Mesothelial cell of epicardium (in vitro differentiated cells): ENCODE data around the gene PAPSS1. TPM values are rescaled to one million over a fixed set of nuclear protein-coding genes. Genes with fewer than 3 reads are reported as not detected.

Experiments
- DNase-seq, 2 experiments: peaks; one replicate each; pipeline ENCODE4 v3.0.0; 2021; ENCODE audit warnings: low spot score in 2 of 2; ENCODE audit not compliant: unreplicated experiment in 2 of 2
- H3K27ac Mint-ChIP-seq: 2 replicates; pipeline ENCODE4 v1.8.0; 2021; ENCODE audit warnings: mixed read lengths
- H3K27me3 Mint-ChIP-seq: 2 replicates; pipeline ENCODE4 v1.8.0; 2021; ENCODE audit warnings: low read depth, mixed read lengths
- H3K36me3 Mint-ChIP-seq: 2 replicates; pipeline ENCODE4 v1.8.0; 2021; ENCODE audit warnings: mixed read lengths
- H3K4me1 Mint-ChIP-seq: 2 replicates; pipeline ENCODE4 v1.8.0; 2021; ENCODE audit warnings: mixed read lengths
- H3K4me3 Mint-ChIP-seq: 2 replicates; pipeline ENCODE4 v1.8.0; 2021; ENCODE audit warnings: mild to moderate bottlenecking, moderate library complexity, mixed read lengths
- H3K9me3 Mint-ChIP-seq: 2 replicates; pipeline ENCODE4 v1.8.0; 2021; ENCODE audit warnings: mixed read lengths
- total RNA-seq: library from RNA; stranded (reverse); gene quantifications from 3 replicates; pipeline ENCODE4 v1.2.1, GENCODE V29; 2021
- TF ChIP-seq, protein P1 (sequence below): fragments of 200-600 bp; sonication (generic); IDR thresholded peaks from one replicate; pipeline ENCODE4 v1.5.0; 2021; ENCODE audit warnings: antibody characterized with exemption; ENCODE audit not compliant: unreplicated experiment

Gene PAPSS1
- total RNA-seq, 1 donor from 2014 or later: 76.1 TPM

DNA sequence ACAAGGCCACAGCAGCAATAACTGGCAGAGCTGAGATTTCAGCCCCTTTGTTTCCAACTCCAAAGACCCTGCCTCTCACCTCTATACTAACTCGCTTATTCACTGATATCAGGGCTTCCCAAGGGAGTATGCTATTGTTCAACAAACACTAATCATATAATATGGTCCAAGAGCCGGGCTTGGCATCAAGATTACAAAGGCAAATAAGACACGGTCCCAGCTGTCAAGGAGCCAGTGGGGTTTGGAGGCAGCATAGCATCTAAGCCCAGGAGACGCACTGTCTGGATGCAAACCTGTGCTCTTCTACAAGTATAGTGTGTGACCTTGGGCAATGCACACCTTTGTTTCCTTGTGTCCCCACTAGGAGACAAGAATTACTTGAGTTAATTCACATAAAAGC, 28.7 kb downstream of the PAPSS1 start:
- no peaks in the 10 kb centered on the region for H3K27me3 Mint-ChIP-seq
- H3K9me3 Mint-ChIP-seq: peaks cover 11% of the 10 kb centered on the region
- H3K36me3 Mint-ChIP-seq: peaks cover 39% of the 10 kb centered on the region
- no peak for DNase-seq
- TF ChIP-seq, protein P1, sequence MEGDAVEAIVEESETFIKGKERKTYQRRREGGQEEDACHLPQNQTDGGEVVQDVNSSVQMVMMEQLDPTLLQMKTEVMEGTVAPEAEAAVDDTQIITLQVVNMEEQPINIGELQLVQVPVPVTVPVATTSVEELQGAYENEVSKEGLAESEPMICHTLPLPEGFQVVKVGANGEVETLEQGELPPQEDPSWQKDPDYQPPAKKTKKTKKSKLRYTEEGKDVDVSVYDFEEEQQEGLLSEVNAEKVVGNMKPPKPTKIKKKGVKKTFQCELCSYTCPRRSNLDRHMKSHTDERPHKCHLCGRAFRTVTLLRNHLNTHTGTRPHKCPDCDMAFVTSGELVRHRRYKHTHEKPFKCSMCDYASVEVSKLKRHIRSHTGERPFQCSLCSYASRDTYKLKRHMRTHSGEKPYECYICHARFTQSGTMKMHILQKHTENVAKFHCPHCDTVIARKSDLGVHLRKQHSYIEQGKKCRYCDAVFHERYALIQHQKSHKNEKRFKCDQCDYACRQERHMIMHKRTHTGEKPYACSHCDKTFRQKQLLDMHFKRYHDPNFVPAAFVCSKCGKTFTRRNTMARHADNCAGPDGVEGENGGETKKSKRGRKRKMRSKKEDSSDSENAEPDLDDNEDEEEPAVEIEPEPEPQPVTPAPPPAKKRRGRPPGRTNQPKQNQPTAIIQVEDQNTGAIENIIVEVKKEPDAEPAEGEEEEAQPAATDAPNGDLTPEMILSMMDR: no peak
- H3K27ac Mint-ChIP-seq: no peak overlapping the region
- no peaks in the 10 kb centered on the region for H3K4me1 Mint-ChIP-seq
- no peak overlapping the region for H3K4me3 Mint-ChIP-seq

DNA sequence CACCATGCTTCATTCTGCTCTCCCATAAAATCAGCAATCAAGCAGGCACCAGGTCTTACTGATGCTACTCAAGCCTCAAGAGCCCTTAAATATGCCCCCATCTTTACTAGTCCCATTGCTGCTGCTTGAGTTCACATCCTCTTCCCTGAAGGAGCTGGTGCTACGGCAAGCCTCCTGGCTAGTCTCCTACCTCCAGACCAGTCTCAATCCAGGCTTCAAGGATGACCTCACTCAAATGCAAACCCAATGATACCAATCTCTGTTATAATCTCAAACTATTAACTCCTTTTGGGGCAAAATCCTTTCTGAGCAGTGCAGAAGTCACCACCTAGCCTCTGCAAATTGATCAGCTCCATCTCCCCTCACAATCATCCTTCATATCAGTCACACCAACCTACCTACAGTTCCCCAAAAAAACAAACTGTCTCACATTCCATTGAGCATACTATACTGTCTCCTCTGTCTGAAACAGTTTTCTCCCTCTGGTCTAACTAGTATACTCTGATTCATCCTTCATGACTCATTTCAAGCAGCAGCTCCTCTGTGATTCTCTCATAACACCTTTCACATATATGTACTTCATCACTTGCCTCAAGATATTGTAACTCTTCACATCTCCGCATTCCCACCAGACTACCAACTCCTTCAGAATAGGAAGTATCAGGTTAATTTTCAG, 30.0 kb downstream of the PAPSS1 start:
- no peak overlapping the region for H3K4me3 Mint-ChIP-seq
- no peak overlapping the region for H3K27ac Mint-ChIP-seq
- no peaks in the 10 kb centered on the region for H3K4me1 Mint-ChIP-seq
- TF ChIP-seq, protein P1: no peak
- H3K36me3 Mint-ChIP-seq: peaks cover 38% of the 10 kb centered on the region
- H3K9me3 Mint-ChIP-seq: peaks cover 4% of the 10 kb centered on the region
- no peaks in the 10 kb centered on the region for H3K27me3 Mint-ChIP-seq
- no peak for DNase-seq

DNA sequence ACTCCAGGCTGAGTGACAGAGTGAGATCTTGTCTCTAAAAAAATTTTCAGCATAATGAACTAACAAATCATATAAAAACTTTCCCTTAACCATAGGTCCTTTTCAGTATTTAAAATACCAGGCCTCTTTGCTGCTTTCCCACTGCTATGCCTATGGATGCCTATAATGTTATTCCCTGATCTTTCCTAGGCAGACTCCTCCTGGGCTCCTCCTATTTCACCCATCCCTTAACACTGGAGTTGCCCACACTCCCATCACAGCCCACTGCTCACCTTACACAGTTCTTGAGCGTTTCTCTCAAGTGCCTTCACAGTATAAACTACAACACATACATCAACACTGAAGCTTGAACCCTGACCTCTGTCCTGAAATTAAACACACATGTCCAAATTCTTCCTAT, 31.6 kb downstream of the PAPSS1 start:
- Mint-ChIP-seq H3K36me3 (peaks cover 35% of the 10 kb centered on the region), H3K9me3 (peaks cover 4% of the 10 kb centered on the region), H3K27ac (no peak overlapping the region), H3K4me1 (no peaks in the 10 kb centered on the region), H3K4me3 (no peak overlapping the region), H3K27me3 (no peaks in the 10 kb centered on the region)
- TF ChIP-seq, protein P1: no peak
- DNase-seq: no peak

DNA sequence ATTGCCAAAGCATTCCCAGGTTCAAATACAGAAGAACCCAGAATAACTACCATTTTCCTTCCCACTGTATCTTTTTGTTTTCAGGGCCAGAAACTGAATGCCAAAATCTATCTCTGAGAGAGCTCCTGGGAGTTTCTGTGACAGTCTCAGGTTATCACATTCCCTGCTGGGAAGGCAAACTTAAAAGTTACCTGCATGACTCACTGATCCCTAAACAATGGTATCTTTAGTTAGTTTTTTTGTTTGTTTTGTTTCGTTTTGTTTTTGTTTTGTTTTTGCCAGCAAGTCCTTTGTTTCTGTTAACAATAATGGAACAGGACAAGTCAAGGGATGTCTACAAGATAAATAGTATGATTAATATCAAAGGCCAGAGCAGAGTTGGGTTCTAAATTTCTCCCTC, 34.3 kb downstream of the PAPSS1 start:
- TF ChIP-seq, protein P1: no peak
- no peaks in the 10 kb centered on the region for H3K27me3 Mint-ChIP-seq
- H3K9me3 Mint-ChIP-seq: no peaks in the 10 kb centered on the region
- no peak for DNase-seq
- no peak overlapping the region for H3K4me3 Mint-ChIP-seq
- peaks cover 29% of the 10 kb centered on the region for H3K36me3 Mint-ChIP-seq
- H3K4me1 Mint-ChIP-seq: no peaks in the 10 kb centered on the region
- no peak overlapping the region for H3K27ac Mint-ChIP-seq

DNA sequence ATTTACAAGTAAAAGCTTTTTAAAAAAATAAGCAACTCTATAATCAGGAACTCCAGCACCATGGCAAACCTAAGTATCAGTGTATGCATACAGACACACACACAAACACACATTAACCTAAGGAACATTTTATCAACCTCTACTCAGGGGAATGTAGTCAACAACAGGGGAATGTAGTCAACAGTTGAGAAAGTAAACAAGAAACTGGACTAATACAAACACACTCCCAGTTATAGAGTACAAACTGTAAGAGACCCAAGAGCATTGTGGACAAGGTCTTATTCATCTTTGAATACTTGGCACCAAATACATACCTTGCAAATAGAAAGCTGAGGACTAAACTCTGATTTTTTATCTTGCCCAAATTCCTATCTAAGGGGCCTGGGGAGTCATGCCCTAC, 36.2 kb downstream of the PAPSS1 start:
- Mint-ChIP-seq H3K27me3 (no peaks in the 10 kb centered on the region), H3K27ac (no peak overlapping the region), H3K4me3 (no peak overlapping the region), H3K36me3 (peaks cover 48% of the 10 kb centered on the region), H3K4me1 (no peaks in the 10 kb centered on the region), H3K9me3 (peaks cover 12% of the 10 kb centered on the region)
- TF ChIP-seq, protein P1: no peak
- DNase-seq: no peak
